OCI-LY7 (cell line): Measurements from ENCODE around the gene CTPS1. TPM values are rescaled to one million over a fixed set of nuclear protein-coding genes. Genes with fewer than 3 reads are reported as not detected.

Experiments
- BruUV-seq: library from RNA; stranded (reverse); fragments of 400-500 nt; replicated peaks from 2 replicates; lab custom pipeline; 2021; lab: Mats Ljungman, UMichigan
- CTCF ChIA-PET: fragments of 300-600 bp; sonication (Branson Sonifier 250); formaldehyde crosslinking; loops from one replicate; lab custom pipeline; 2022; ENCODE audit warnings: antibody characterized with exemption; ENCODE audit not compliant: unreplicated experiment; lab: Charles Lee
- POLR2A ChIA-PET: fragments of 300-600 bp; sonication (Branson Sonifier 250); formaldehyde crosslinking; loops from one replicate; lab custom pipeline; 2022; ENCODE audit warnings: antibody characterized with exemption; lab: Charles Lee
- DNase-seq: peaks from one replicate; pipeline ENCODE4 v3.0.0-alpha.2; 2015; ENCODE audit warnings: low spot score
- H2AFZ ChIP-seq: fragments of 200-600 bp; sonication (generic), shearing (Covaris generic); 2 replicates; pipeline ENCODE4 v1.6.1; 2014; ENCODE audit warnings: mild to moderate bottlenecking, antibody characterized with exemption, low read length, moderate library complexity
- H3K27ac ChIP-seq: fragments of 200-600 bp; sonication (generic); 2 replicates; pipeline ENCODE4 v1.5.1; 2014; ENCODE audit warnings: mixed run types, low read depth, mild to moderate bottlenecking, moderate library complexity, low read length, inconsistent platforms; ENCODE audit not compliant: poor library complexity, severe bottlenecking
- H3K36me3 ChIP-seq: fragments of 200-600 bp; sonication (generic); 2 replicates; pipeline ENCODE4 v1.6.1; 2014; ENCODE audit warnings: mild to moderate bottlenecking, antibody characterized with exemption, low read length, moderate library complexity, mixed read lengths; ENCODE audit not compliant: insufficient read depth
- H3K4me1 ChIP-seq: fragments of 200-600 bp; sonication (generic); 2 replicates; pipeline ENCODE4 v1.5.1; 2014; ENCODE audit warnings: mild to moderate bottlenecking, low read length; ENCODE audit not compliant: insufficient read depth, poor library complexity, severe bottlenecking
- H3K4me2 ChIP-seq: fragments of 200-600 bp; sonication (generic); 2 replicates; pipeline ENCODE4 v1.6.1; 2014; ENCODE audit warnings: mild to moderate bottlenecking, low read length
- H3K4me3 ChIP-seq: fragments of 200-600 bp; sonication (generic); 2 replicates; pipeline ENCODE4 v1.5.1; 2014; ENCODE audit warnings: mild to moderate bottlenecking, low read depth, low read length; ENCODE audit not compliant: poor library complexity, severe bottlenecking
- H3K79me2 ChIP-seq: fragments of 200-600 bp; sonication (generic); 2 replicates; pipeline ENCODE4 v1.6.1; 2016; ENCODE audit warnings: low read depth, mild to moderate bottlenecking, low read length, moderate library complexity, mixed read lengths; ENCODE audit not compliant: insufficient read depth
- H3K9me2 ChIP-seq: fragments of 200-600 bp; sonication (generic); 2 replicates; pipeline ENCODE4 v1.6.1; 2016; ENCODE audit warnings: mild to moderate bottlenecking, low read length, mixed read lengths; ENCODE audit not compliant: insufficient read depth
- H3K9me3 ChIP-seq: fragments of 200-600 bp; sonication (generic); 2 replicates; pipeline ENCODE4 v1.6.1; 2014; ENCODE audit warnings: mild to moderate bottlenecking, mixed run types, low read length, mixed read lengths
- H4K20me1 ChIP-seq: fragments of 200-600 bp; sonication (generic); 2 replicates; pipeline ENCODE4 v1.6.1; 2014; ENCODE audit warnings: mild to moderate bottlenecking, antibody characterized with exemption, low read length, moderate library complexity, mixed read lengths; ENCODE audit not compliant: insufficient read depth
- CTCF ChIP-seq: fragments of 200-600 bp; sonication (generic); conservative IDR thresholded peaks from 2 replicates; pipeline ENCODE4 v1.5.1; 2014; ENCODE audit warnings: mild to moderate bottlenecking, antibody characterized with exemption, low read length, moderate library complexity, mixed read lengths
- EZH2phosphoT487 ChIP-seq: fragments of 200-600 bp; sonication (generic); IDR thresholded peaks from 2 replicates; pipeline ENCODE4 v1.6.1; 2018; ENCODE audit warnings: low read depth, borderline replicate concordance, mild to moderate bottlenecking, mixed run types, antibody characterized with exemption, low read length, moderate library complexity, mixed read lengths
- intact Hi-C: fragments of 100-400 bp; cut with micrococcal nuclease; formaldehyde crosslinking; loops from one replicate; pipeline ENCODE4 v1.10.0; 2022; ENCODE audit not compliant: unreplicated experiment
- total RNA-seq, 2 experiments: library from RNA; depleted of rRNA in 1 of 2; stranded (reverse); fragments of >200 nt in 1 of 2; shearing (Covaris generic) in 1 of 2; gene quantifications; 2 replicates each; pipeline ENCODE4 v1.2.3, GENCODE V29; 2014 to 2022

Gene CTPS1
- total RNA-seq, 2 experiments from 2014 or later = 58.9 to 117 TPM

DNA sequence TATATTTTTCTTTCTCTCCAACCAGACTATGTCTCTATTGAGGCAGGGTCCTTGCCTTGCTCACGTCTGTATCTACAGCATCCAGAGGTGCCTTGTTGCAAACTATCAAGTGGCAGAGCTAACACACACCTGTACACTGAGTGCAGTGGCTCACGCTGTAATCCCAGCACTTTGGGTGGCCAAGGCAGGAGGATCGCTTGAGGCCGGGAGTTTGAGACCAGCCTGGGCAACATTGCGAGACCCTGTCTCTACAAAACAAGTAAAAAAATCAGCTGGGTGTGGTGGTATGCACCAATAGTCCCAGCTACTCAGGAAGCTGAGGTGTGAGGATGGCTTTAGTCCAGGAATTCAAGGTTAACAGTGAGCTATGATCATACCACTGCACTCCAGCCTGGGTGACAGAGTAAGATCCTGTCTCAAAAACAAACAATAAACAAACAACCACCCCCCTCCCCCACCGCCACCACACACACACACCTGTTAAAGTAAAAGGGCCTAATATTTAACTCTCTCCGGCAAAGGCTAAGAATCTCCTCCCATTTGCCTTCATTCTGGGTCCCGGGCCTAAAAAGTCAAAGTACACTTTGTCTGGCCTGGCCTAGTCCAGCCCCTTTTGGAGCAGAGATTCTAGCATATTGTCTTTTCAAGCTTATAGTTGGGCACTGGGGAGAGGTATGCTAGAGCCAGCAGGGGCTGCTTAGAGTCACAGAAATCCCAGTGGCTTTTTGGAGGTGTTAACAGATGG lies 51.5 kb downstream of the CTPS1 start:
- Histone ChIP-seq H3K9me3 (no peaks in the 10 kb centered on the region), H3K4me1 (peaks cover 4% of the 10 kb centered on the region), H3K27ac (no peak overlapping the region), H3K4me2 (no peak overlapping the region), H3K79me2 (no peaks in the 10 kb centered on the region), H3K36me3 (peaks cover 79% of the 10 kb centered on the region), H3K9me2 (no peaks in the 10 kb centered on the region), H3K4me3 (no peak overlapping the region), H4K20me1 (no peaks in the 10 kb centered on the region), H2AFZ (no peak overlapping the region)
- BruUV-seq = no TSS peak
- no peak for DNase-seq
- TF ChIP-seq CTCF (no peak), EZH2phosphoT487 (no peak)
- CTCF ChIA-PET = no interaction called here
- POLR2A ChIA-PET = interaction anchor here (0.7 to 1.6 kb wide), 2 partner anchors 8 to 16 kb away, joined by 4 to 5 read pairs; no protein-coding TSS in a partner anchor
- intact Hi-C loops = no loop called here

GRCh38 chr1:41032147-41032546 lies 52.7 kb downstream of the CTPS1 start:
- Histone ChIP-seq H3K4me1 (no peaks in the 10 kb centered on the region), H3K27ac (no peak overlapping the region), H3K36me3 (peaks cover 81% of the 10 kb centered on the region), H2AFZ (no peak overlapping the region), H3K9me3 (no peaks in the 10 kb centered on the region), H3K79me2 (no peaks in the 10 kb centered on the region), H4K20me1 (no peaks in the 10 kb centered on the region), H3K4me2 (no peak overlapping the region), H3K9me2 (no peaks in the 10 kb centered on the region), H3K4me3 (no peak overlapping the region)
- ChIA-PET POLR2A (no interaction called here), CTCF (no interaction called here)
- intact Hi-C loops = no loop called here
- DNase-seq = no peak
- no peak for TF ChIP-seq EZH2phosphoT487
- TF ChIP-seq CTCF = no peak
- no TSS peak for BruUV-seq

- H3K79me2 ChIP-seq = no peaks in the 10 kb centered on the region
- no peaks in the 10 kb centered on the region for H4K20me1 ChIP-seq
- POLR2A ChIA-PET = interaction anchor here (0.6 kb wide), 1 partner anchor 54 kb away, joined by 3 read pairs; no protein-coding TSS in a partner anchor
- no TSS peak for BruUV-seq
- H3K4me1 ChIP-seq = no peaks in the 10 kb centered on the region
- H3K27ac ChIP-seq = no peak overlapping the region
- no peaks in the 10 kb centered on the region for H3K9me3 ChIP-seq
- H3K4me2 ChIP-seq = no peak overlapping the region
- H3K36me3 ChIP-seq = peaks cover 81% of the 10 kb centered on the region
- TF ChIP-seq CTCF (no peak), EZH2phosphoT487 (no peak)
- H2AFZ ChIP-seq = no peak overlapping the region
- intact Hi-C loops = no loop called here
- H3K4me3 ChIP-seq = no peak overlapping the region
- DNase-seq = no peak
- no peaks in the 10 kb centered on the region for H3K9me2 ChIP-seq
- CTCF ChIA-PET = no interaction called here
These were observed 53.8 kb downstream of the CTPS1 start for GRCh38 chr1:41033272-41033671.
